Keratinocyte (primary cell): ENCODE data around the gene AAMDC. TPM values are rescaled to one million over a fixed set of nuclear protein-coding genes. Genes with fewer than 3 reads are reported as not detected.

Experiments used
- DNase-seq: peaks from one replicate; pipeline ENCODE4 v3.0.0-alpha.2; 2011; ENCODE audit warnings: low read depth, missing footprints, low spot score
- FAIRE-seq: peaks from 2 replicates; lab custom pipeline; 2011; peaks lifted over from hg19 to GRCh38; lab: Jason Lieb, UNC
- H2AFZ ChIP-seq: 2 replicates; pipeline ENCODE4 v1.6.0; 2012; ENCODE audit warnings: low read length, control low read depth, inconsistent platforms; ENCODE audit not compliant: control insufficient read depth
- H3K27ac ChIP-seq: 2 replicates; pipeline ENCODE4 v1.5.1; 2011; ENCODE audit warnings: low read length; ENCODE audit not compliant: control insufficient read depth, insufficient read depth
- H3K27me3 ChIP-seq: 3 replicates; pipeline ENCODE4 v1.6.0; 2011; ENCODE audit warnings: low read length; ENCODE audit not compliant: control insufficient read depth, insufficient read depth; ENCODE audit errors: extremely low read depth
- H3K36me3 ChIP-seq, 2 experiments: 2 replicates in 1 of 2; 3 replicates in 1 of 2; pipeline ENCODE4 v1.5.1; 2011; ENCODE audit warnings: low read length in 2 of 2, mild to moderate bottlenecking in 1 of 2; ENCODE audit not compliant: control insufficient read depth in 2 of 2, insufficient read depth in 2 of 2; ENCODE audit errors: extremely low read depth in 1 of 2
- H3K4me1 ChIP-seq: 3 replicates; pipeline ENCODE4 v1.5.1; 2011; ENCODE audit warnings: low read length; ENCODE audit not compliant: control insufficient read depth, insufficient read depth; ENCODE audit errors: extremely low read depth
- H3K4me2 ChIP-seq: 3 replicates; pipeline ENCODE4 v1.6.0; 2011; ENCODE audit warnings: low read depth, low read length; ENCODE audit not compliant: control insufficient read depth, insufficient read depth; ENCODE audit errors: extremely low read depth
- H3K4me3 ChIP-seq, 3 experiments: fragments of 200-600 bp in 1 of 3; sonication (generic) in 1 of 3; 2 replicates in 2 of 3; 3 replicates in 1 of 3; pipeline ENCODE4 v1.5.1; 2011 to 2016; ENCODE audit warnings: low read length in 3 of 3, mild to moderate bottlenecking in 3 of 3, control low read depth in 2 of 3, inconsistent platforms in 1 of 3, low read depth in 1 of 3, mixed read lengths in 1 of 3, mixed run types in 1 of 3, moderate library complexity in 1 of 3; ENCODE audit not compliant: control insufficient read depth in 2 of 3, insufficient read depth in 2 of 3; ENCODE audit errors: extremely low read depth in 1 of 3
- H3K79me2 ChIP-seq: 2 replicates; pipeline ENCODE4 v1.6.0; 2012; ENCODE audit warnings: low read length; ENCODE audit not compliant: control insufficient read depth, insufficient read depth
- H3K9ac ChIP-seq: 3 replicates; pipeline ENCODE4 v1.6.0; 2011; ENCODE audit warnings: low read length; ENCODE audit not compliant: control insufficient read depth, insufficient read depth; ENCODE audit errors: extremely low read depth
- H3K9me1 ChIP-seq: 3 replicates; pipeline ENCODE4 v1.6.0; 2011; ENCODE audit warnings: low read length; ENCODE audit not compliant: control insufficient read depth, insufficient read depth; ENCODE audit errors: extremely low read depth
- H3K9me3 ChIP-seq: 2 replicates; pipeline ENCODE4 v1.5.1; 2012; ENCODE audit warnings: low read depth, low read length; ENCODE audit not compliant: control insufficient read depth
- H4K20me1 ChIP-seq: 3 replicates; pipeline ENCODE4 v1.6.0; 2011; ENCODE audit warnings: low read length; ENCODE audit not compliant: control insufficient read depth, insufficient read depth; ENCODE audit errors: extremely low read depth
- CTCF ChIP-seq, 3 experiments: IDR thresholded peaks in 1 of 3; conservative IDR thresholded peaks in 1 of 3; optimal IDR thresholded peaks in 1 of 3; 2 replicates in 2 of 3; 3 replicates in 1 of 3; pipeline versions ENCODE3 to v1.5.1; 2011; ENCODE audit warnings: low read length in 3 of 3, mild to moderate bottlenecking in 3 of 3, moderate library complexity in 2 of 3, control low read depth in 1 of 3, inconsistent platforms in 1 of 3; ENCODE audit not compliant: insufficient read depth in 2 of 3; ENCODE audit errors: extremely low read depth in 1 of 3
- EZH2 ChIP-seq: IDR thresholded peaks from one replicate; pipeline ENCODE4 v1.6.1; 2012; ENCODE audit warnings: inconsistent platforms, mild to moderate bottlenecking, low read length, moderate library complexity
- dilution Hi-C: fragments of 300-500 bp; cut with MboI; formaldehyde crosslinking; loops from one replicate; pipeline ENCODE4 v1.7.0; 2020; ENCODE audit warnings: low sequenced_read_pairs; ENCODE audit not compliant: extremely low pct_ligation_motif_present
- polyA plus RNA-seq, 5 experiments: library from polyadenylated mRNA; depleted of rRNA in 3 of 5; stranded (reverse) in 3 of 5; stranded (forward) in 1 of 5; unstranded in 1 of 5; fragments of >200 nt; gene quantifications; 1 replicate in 1 of 5; 2 replicates in 3 of 5; 3 replicates in 1 of 5; pipeline versions ENCODE4 v1.2.1 to v1.2.3, GENCODE V29; 2011 to 2012; ENCODE audit warnings: missing spikeins in 2 of 5, low read depth in 1 of 5, low replicate concordance in 1 of 5

Gene AAMDC
- polyA plus RNA-seq, 1 donor (not counting 4 experiments of a cell fraction or from before 2014, with no cell fraction given): 22.4 TPM

DNA sequence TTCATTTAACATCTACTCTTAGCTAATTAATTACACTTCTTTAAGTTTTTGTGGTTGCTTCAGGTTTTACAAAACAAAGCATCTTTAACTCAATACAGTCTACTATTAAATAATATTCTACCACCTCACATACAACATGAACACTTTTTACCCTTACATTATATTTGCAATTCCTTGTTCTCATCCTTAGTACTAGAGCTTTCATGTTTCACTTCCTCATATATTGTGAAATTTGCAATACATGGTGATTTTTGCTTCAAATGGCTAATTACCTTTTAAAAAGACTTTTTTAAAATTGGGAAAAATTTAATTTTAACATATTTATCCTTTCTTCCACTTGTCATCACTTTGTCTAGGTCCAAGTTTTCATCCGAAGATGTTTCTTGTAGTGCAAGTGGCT lies 37.9 kb upstream of the AAMDC start:
- no peak overlapping the region for H3K4me3 ChIP-seq
- H3K4me1 ChIP-seq: peaks cover 4% of the 10 kb centered on the region
- no peaks in the 10 kb centered on the region for H3K36me3 ChIP-seq
- FAIRE-seq: no peak
- peaks cover 45% of the 10 kb centered on the region for H3K79me2 ChIP-seq
- no peak for DNase-seq
- no peak overlapping the region for H3K4me2 ChIP-seq
- H3K9me1 ChIP-seq: no peaks in the 10 kb centered on the region
- H2AFZ ChIP-seq: no peak overlapping the region
- dilution Hi-C loops: no loop called here
- H3K9me3 ChIP-seq: no peaks in the 10 kb centered on the region
- no peaks in the 10 kb centered on the region for H4K20me1 ChIP-seq
- no peak overlapping the region for H3K27ac ChIP-seq
- H3K9ac ChIP-seq: no peak overlapping the region
- no peaks in the 10 kb centered on the region for H3K27me3 ChIP-seq
- TF ChIP-seq CTCF (optimal IDR thresholded peaks at IDR 0.05 in 1 of 3, IDR thresholded peaks at IDR 0.05 in 1 of 3, conservative IDR thresholded peaks at IDR 0.05 in 1 of 3; ENCODE audit: extremely low read depth in 1 of 3, insufficient read depth in 2 of 3, low read length in 3 of 3): no peak
- no peak for TF ChIP-seq EZH2

- no peaks in the 10 kb centered on the region for H3K36me3 ChIP-seq
- TF ChIP-seq CTCF (optimal IDR thresholded peaks at IDR 0.05 in 1 of 3, IDR thresholded peaks at IDR 0.05 in 1 of 3, conservative IDR thresholded peaks at IDR 0.05 in 1 of 3; ENCODE audit: extremely low read depth in 1 of 3, insufficient read depth in 2 of 3, low read length in 3 of 3): no peak
- no peak for TF ChIP-seq EZH2
- no peak overlapping the region for H2AFZ ChIP-seq
- H3K27me3 ChIP-seq: no peaks in the 10 kb centered on the region
- H3K27ac ChIP-seq: no peak overlapping the region
- H3K9me3 ChIP-seq: no peaks in the 10 kb centered on the region
- dilution Hi-C loops: no loop called here
- no peak for FAIRE-seq
- H3K4me3 ChIP-seq: no peak overlapping the region
- no peak overlapping the region for H3K4me2 ChIP-seq
- no peaks in the 10 kb centered on the region for H3K9me1 ChIP-seq
- peaks cover 48% of the 10 kb centered on the region for H3K79me2 ChIP-seq
- DNase-seq: no peak
- no peak overlapping the region for H3K9ac ChIP-seq
- no peaks in the 10 kb centered on the region for H4K20me1 ChIP-seq
- H3K4me1 ChIP-seq: peaks cover 4% of the 10 kb centered on the region
Measured at GRCh38 chr11:77784572-77784971, 36.4 kb upstream of the AAMDC start.
